ENCODE data around the gene ARFGEF2.

- TF ChIP-seq PBX3 (IDR thresholded peaks at IDR 0.05; ENCODE audit: insufficient replicate concordance, low read depth, low read length) (no peak), ZBTB33 (IDR thresholded peaks at IDR 0.05) (no peak), ETV6 (conservative IDR thresholded peaks at IDR 0.05 in 1 of 2, IDR thresholded peaks at IDR 0.05 in 1 of 2; ENCODE audit: borderline replicate concordance in 1 of 2, low read depth in 1 of 2) (no peak), YY1 (IDR thresholded peaks at IDR 0.05; ENCODE audit: low read depth, low read length) (no peak), POLR2AphosphoS5 (IDR thresholded peaks at IDR 0.05; ENCODE audit: low read length) (no peak), BHLHE40 (IDR thresholded peaks at IDR 0.05; ENCODE audit: borderline replicate concordance in 1 of 2, low read depth in 2 of 2, low read length in 1 of 2) (no peak), CTCF (IDR thresholded peaks at IDR 0.05 in 2 of 3, conservative IDR thresholded peaks at IDR 0.05 in 1 of 3; ENCODE audit: control insufficient read depth in 2 of 3, extremely low read depth in 1 of 3, insufficient read depth in 1 of 3, low read depth in 3 of 3, low read length in 3 of 3) (no peak), ZNF274 (IDR thresholded peaks at IDR 0.05; ENCODE audit: insufficient read depth, insufficient read length) (no peak), ELK1 (IDR thresholded peaks at IDR 0.05; ENCODE audit: low read depth, low read length) (no peak)
These were observed 11.1 kb upstream of the ARFGEF2 start for GRCh38 chr20:48910347-48910781.
